HG03039 (cell line): ENCODE data around the gene SRGAP2B.
"Not testable (repeated sequence)": the region's sequence is repeated elsewhere in the genome, so short reads cannot be mapped to it uniquely, and the experiment has no call there.

Experiments
- ATAC-seq: cut with Tn5 transposase; IDR thresholded peaks from one replicate; pipeline ENCODE4 v1.9.1; 2021; ENCODE audit warnings: mild to moderate bottlenecking, moderate library complexity; ENCODE audit not compliant: unreplicated experiment

SRGAP2B gene

DNA sequence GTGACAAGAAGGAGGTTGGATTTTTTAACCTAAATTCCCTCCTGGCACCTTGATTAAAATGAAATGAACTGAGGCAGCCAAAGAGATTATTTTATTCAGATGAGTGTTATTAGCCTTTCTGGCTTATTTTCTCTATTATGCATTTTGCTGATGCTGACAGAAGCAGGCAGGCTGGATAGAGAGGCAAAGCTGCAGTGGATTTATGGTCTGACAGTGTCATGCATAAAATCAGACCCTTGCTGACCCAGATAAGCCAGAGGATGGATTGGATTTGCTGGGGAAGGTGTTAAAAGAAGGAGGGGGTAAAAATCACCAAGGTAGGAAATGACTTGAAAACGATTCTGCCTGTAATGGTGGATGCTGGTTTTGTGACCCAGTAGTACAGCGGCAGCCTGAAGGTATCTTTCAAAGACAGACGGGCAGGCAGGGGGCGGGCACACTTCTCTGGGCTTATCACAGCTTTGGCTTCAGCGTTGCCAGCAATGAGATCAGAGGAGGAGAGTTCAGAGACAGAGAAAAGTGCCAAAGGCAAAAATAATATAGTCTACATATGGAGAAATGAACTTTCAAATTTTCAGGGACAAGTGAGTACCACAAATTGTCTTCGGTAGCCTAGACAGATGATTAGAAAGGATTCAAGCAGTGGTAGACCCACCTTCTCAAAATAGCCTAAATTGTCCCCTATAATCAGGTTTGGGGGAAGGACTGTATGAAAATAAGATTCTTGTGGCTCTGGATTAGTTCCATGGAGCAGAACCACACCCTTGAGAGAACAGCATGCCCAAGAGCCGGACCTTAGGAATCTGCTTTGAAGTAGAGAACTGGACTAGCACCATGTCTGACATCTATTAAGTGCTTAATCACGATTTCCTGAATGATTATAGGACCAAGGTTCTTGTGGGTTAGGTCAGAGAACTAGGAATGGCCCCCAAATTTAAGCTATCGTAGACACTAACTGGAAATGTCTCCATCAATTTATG, 133.2 kb downstream of the SRGAP2B start:
- not testable (repeated sequence) for ATAC-seq

DNA sequence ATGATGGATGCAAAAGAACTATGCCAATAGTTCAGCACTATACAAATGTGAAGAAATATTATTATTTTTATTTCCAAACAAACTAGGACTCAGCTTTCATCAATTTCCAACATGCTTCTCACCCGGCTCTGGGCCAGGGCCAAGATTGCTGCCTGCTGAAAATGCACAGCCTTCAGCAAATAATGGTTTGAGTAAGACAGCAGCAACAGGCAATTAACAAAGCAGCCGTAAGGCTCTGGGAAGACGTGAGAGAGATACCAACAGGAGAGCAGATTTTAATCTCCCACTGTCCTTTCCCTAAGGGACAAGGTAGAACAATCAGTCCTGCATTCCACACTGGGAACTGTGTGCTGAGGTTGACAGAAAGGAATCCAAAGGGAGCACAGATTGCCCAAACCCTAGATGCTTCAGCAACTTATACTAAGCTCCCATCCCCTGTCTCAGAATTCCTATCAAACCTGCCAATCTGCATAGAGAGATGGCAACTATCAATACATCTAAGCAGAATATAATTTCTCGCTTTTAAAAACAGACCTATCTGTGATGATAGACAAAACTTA, 134.1 kb downstream of the SRGAP2B start:
- not testable (repeated sequence) for ATAC-seq

DNA sequence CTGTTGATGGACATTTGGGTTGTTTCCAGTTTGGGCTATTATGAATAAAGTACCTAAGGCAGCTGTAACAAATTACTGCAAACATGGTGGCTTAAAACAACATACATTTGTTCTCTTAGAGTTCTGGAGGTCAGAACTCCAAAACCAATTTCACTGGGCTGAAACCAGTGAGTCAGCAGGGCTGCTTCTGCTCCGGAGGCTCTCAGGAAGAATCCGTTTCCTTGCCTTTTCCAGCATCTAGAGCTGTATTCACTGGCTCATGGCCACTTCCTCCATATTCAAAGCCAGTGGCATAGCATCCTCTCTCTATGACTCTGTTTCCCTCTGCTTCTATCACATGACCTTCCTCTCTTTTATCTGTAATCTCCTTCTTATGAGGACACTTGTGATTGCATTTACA, 146.7 kb downstream of the SRGAP2B start:
- ATAC-seq: not testable (repeated sequence)

DNA sequence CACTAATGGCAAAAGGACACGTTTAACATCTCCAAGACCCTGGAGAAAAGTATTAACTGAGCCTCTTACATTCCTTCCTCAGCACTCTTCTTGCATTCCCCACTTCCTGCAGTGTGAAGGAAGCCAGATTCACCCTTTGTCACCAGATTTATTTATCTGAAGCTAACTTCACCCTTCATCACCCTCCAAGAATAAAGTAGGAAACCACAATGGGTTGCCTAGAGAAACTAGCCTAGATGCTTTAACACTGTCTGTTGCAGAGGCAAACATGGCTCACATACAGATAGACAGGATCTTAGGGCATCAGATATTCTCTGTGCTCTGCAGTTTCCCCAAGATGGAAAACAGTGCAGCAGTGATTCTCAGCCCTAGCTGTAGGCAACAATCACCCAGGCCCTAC, 147.6 kb downstream of the SRGAP2B start:
- ATAC-seq: not testable (repeated sequence)

DNA sequence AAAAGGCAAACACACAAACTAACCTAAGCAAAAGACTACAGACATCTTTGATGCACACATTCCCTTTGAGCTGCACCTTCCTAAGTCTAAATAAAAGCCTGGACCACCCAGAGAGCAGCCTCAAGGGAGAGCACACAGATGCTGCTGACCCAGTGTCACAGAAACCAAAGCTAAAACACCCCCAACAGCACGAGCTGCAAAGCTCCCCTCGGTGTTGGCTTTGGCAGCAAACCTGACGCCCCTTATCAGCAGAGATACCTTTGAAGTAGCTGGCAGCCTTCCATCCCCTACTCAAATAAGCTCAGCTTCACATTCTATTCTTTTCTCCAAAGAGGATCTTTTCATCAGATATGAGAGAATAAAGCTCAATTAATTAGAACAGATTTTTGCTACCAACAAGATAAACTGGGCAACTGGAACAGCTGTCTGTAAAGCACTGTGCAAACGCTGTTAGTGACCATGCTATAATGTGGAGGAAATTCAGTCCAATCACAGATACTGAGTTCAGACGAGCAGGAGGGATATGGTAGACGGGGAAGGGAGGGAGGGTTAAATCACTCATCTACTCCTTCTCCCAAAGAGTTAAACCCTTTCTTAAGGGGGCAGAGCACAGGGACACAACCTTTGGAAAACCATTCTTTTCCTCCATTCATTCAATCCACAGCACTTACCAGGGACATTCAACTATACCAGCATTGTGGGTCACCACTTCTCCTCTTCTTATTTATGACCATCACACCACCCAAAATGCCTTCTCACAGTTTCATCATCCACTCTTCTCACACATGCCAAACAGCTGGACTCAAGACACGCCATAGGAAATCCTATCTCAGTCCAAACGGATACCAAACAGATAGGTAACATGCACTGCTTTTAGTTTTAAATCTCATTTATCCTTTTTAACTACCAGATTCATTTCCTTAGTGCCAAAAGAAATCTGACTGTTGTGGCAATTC, 148.3 kb downstream of the SRGAP2B start:
- not testable (repeated sequence) for ATAC-seq

DNA sequence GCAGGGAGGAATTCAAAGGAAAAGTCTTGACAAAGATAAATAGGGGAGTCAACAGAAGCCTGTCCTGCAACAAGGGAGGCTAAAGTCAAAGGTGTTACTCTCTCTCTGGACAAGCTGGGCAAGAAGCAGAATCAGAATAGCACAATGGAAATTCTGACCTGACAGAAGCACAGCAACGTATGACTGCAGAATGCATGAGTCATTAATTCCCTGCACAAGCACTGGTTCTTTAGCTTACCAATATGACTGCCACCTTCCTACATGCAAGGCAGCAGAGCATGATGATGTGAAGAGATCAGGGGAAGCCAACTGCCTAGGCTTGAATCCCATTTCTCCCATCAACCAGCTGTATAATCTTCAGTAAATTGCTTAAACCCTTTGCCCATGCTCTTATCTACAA, 153.4 kb downstream of the SRGAP2B start:
- not testable (repeated sequence) for ATAC-seq

DNA sequence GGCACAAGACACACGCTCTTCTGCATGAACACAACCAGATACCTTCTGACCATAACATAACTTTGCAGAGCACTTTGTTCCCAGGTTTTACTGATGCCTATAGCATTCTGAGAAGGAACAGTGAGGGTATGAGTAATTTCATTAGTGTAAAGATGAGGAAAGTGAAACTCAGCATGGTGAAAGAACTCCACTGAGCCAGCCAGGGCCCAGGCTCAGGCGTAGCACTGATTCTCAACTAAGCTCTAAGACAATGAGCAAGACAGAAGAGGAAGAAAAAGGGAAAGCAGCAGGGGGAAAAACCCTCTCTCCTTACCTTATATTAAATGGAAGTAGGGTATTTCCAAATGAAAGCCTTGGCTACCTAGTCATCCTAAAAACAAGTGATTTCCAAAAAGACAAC, 155.1 kb downstream of the SRGAP2B start:
- peak; percentile 87 for ATAC-seq

DNA sequence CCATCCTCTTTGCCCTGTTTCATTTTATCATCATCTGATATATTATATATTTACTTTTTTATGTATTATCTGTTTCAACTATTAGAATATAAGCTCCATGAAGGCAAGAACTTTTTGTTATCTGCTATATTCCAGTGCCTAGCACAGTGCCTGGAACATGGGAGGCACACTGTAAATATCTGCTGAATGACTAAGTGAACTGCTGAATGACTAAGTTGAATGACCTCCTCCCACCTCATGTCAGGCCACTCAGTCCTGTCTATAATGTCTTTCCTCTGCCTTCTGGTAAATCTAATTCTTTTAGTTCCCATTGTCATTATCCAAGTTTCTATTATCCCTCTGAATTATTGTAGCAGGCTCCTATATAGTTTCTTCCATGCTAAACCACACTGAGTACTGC, 156.5 kb downstream of the SRGAP2B start:
- ATAC-seq: not testable (repeated sequence)

DNA sequence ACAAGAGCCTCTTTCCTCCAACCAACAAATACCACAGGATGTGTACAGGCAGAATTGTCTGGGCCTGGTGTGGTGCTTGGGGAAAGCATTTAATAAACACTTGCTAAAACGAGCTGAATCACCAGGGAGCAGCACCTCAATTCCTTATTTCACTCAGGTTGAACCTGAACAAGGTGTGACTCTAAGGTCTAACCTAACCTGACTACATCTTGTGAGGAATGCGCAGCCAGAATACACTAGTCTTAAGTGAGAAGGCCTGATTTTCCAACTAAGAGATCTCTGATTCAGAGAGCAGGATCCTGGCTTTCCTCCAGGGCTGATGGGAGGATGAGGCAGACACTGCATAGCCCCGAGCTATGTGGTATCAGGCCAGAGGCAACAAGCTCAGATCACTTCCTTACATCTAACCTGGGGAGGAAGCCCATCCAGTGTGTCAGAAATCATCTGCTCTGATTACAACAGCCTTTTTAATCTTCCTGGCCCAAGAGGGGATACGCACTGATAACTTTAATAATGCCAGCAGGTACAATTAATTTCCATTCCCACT, 158.9 kb downstream of the SRGAP2B start:
- ATAC-seq: not testable (repeated sequence)

DNA sequence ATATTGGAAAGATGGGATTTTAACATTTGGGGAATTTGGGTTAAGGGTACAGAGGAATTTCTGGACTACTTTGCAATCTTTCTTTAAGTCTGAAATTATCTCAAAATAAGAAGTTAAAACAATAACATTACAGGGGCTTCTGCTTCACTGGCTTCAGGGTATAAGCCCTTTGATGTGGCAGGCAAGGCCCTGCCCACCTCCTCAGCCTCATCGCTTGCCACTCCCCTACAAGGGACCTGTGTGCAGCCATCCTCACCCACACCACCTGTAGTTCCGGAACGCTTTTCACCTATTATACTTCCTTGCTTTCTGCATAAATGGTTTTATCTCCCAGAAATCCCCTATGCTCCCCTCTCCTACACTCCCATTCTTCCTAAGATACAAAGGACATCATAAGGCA, 159.8 kb downstream of the SRGAP2B start:
- not testable (repeated sequence) for ATAC-seq

DNA sequence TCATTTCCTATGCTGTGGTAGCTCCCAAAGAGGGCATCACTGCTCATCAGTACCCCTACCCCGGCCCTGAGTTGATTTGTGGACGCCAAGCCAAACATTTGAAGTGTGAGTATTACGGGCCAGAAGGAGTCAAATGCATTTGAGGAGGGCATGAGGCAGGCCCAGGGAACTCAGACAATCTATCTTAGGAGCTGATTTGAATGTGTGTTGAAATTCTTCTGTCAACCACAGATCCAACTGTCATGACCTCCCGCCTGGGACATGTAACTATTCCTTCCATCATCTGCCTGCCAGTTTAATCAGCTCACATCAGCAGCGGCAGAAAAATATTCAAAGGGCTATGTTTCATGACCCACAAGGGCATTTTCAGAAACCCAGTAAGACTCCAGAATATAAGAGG, 162.1 kb downstream of the SRGAP2B start:
- ATAC-seq: not testable (repeated sequence)

DNA sequence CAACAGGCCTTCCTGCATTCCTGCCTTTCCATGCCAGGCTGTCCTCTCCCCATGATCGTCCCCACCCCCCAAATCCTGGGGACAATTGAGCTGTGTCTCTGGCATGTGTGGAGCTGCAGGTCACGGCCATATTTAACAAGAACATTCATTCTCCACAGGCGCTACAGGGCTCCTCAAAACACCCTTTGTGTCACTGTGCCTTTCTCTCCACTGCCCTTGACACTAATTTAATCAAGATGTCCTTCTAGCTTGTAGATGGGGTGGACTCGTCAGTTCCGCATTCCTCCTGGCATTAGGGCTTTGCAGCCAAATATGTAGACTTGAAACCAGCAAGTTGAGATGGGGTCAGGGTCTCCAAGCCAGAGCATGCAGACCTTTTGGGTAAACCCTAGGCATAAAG, 163.0 kb downstream of the SRGAP2B start:
- not testable (repeated sequence) for ATAC-seq

DNA sequence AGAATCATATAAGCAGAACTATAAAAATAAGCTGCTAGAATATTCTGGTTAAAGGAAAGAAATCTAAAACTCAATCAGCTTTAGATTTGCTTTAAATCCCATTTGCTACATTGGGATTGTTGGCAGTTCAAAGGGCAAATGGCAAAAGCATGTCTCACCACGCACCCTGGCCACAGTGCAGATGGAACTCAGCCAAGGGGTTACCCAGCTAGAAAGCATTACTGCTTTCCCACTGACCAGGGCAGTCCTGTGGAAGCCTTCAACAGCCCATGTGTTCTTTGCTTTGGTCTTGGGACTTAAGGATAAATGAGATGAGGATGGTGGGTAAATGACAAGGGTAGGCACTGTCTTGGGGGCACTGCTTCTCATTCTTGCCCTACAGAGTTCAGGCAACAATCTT, 163.6 kb downstream of the SRGAP2B start:
- not testable (repeated sequence) for ATAC-seq

DNA sequence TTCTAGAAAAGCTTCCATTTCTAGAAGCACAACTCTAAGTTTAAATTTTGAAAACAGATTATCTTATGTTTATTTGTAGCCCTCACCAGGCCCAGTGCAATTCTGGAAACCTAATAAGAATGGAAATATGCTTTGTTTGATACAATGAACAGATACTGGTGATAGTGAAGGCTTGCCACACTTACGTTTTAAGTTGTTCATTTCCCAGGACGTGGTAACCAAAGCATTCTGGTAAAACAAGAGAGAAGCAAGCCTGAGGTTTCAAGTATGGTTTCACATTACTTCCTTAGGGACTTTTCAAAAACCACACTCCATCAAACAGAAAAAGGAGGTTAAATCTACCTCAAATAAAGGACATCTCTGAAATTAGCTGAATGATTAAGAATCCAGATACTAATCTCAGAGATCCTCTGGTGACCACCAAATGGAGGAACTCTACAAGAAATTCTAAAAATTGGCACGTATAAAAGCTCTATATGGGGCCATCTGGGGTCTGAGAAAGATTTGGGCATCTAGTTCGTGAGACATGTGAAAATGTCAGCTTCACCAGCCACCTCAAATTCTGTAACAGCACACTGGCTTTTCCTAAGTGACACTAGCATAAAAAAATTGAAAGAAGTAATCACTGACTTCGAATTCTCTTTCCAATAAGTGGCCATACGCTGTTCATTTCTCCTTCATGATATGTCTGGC, 164.9 kb downstream of the SRGAP2B start:
- ATAC-seq: not testable (repeated sequence)

DNA sequence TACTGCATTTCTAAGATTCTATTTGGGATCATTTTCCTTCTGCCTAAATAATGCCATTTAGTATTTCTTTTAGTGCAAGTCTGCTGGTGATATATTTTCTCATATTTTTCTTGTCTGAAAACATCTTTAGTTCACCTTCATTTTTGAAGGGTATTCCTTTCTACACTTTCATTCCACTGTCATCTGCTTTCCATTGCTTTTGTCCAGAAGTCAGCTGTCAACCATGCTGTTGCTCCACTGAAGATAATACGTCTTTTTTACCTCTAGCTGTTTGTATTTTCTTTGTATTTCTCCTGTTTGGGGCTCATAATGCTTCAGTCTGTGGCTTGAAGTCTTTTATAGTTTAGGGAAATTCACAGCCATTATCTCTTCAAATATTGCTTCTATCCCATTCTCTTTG, 167.8 kb downstream of the SRGAP2B start:
- ATAC-seq: not testable (repeated sequence)

DNA sequence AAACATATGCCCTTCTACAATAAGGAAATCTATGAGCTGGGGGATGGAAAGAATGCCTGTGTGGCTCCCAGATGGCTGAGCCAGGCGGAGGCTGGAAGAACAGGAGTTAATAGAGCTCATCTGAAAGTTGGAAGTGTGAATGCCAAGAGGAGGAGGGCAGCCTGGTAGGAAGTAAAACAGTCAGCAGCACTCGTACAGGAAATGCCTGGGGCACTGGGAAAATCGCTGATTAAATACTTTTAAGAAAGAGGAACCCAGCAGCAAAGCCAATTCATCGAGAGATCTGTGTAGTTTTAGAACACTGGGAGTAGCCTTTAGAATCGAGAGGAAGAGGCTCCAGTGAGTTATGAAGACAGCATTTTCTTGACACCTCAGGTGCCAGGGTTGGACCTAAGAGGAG, 171.5 kb downstream of the SRGAP2B start:
- ATAC-seq: not testable (repeated sequence)

DNA sequence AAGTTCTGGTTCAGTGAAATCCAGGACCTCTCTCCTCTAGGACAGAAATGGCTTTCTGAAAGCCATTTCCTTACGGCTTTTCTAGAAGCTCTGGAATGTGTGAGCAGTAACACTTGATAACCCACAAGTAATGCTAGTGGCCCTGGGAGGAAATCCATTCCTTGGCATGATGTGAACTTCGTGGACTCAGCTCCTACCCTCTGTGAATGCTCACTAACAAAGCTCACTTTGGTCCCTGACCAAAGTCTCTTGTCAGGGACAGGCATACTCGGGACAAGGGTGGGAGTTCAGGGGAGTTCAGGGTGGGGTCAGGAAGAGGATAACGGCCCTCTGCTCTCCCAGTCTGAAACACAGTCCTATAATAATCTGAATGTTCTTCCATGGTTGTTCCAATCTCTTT, 172.3 kb downstream of the SRGAP2B start:
- not testable (repeated sequence) for ATAC-seq

DNA sequence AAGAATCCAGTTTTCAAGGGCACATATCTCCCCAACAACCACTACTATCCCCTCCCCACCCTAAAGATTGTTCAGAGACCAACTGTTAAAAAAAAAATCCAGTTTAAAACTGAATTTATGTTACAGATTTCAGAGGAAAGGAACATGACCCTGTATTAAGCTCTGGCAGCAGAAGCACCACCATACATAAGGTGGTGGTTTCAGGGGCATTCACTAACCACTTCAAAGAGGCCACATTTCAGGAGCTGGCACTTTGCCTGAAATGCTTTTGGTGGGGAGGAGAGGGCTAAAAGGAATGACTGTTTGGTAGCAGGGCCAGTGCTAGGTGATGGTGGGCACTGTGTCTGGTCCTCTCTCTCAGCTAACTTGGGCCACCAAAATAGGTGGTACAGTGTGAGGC, 176.0 kb downstream of the SRGAP2B start:
- not testable (repeated sequence) for ATAC-seq

DNA sequence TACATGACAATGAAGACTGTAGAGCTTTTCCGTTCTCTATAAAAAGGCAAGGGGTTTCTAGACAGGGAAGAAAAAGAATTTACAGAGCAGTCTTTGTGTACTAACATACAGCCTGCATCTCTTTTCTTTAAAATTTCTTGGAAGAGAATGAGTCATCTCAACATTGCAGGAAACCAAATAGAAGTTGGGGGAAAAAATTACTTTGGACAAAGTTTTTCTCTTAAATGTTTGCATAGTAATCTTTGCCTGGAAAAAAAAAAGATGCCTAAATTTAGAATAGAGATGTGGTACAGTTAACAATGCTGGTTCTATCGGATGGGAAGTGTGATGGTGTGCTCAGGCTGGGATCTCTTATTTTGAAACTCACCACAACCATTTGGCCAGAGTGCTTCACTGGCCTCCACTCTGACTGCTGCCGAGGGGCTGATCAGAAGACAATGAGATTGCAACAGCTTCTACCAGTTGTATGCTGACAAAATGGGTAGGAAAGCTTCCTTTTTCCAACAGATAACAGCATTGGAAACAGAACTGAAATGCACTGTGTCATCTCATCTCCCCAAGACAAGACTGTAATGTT, 177.0 kb downstream of the SRGAP2B start:
- not testable (repeated sequence) for ATAC-seq
